ENCODE data around the gene NDUFV2.

DNA sequence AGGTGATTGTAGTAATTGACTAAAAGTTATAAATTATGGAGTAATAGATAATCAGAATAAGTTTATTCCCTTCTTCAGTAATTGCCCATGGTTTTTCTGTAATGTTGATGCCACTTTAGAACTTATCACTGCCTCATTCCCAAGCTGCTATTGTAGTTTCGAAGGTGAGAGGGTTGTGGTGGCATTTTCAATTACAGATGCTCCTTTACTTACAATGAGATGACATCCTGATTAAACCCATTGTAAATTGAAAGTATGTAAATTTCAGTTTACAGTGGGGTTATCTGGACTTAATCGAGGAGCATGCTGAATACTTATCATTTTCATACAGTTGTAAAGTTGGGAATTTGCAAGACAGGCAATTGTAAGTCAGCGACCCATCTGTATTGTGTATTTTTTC is 2.9 kb downstream of the NDUFV2 start:
- TF ChIP-seq CTCF (IDR thresholded peaks at IDR 0.05) (no peak), POLR2A (IDR thresholded peaks at IDR 0.05) (no peak)

All from lower leg skin (tissue), 3 donors.